Karpas-422 (cell line): ENCODE data around the gene MTRF1. TPM values are rescaled to one million over a fixed set of nuclear protein-coding genes. Genes with fewer than 3 reads are reported as not detected.
"Not testable (repeated sequence)": the region's sequence is repeated elsewhere in the genome, so short reads cannot be mapped to it uniquely, and the experiment has no call there.

Experiments
- DNase-seq: peaks from one replicate; pipeline ENCODE4 v3.0.0-alpha.2; 2015
- H2AFZ ChIP-seq: fragments of 200-600 bp; sonication (generic); 2 replicates; pipeline ENCODE4 v1.6.1; 2014; ENCODE audit warnings: antibody characterized with exemption, low read length, mixed read lengths
- H3K27ac ChIP-seq: fragments of 200-600 bp; sonication (generic); 2 replicates; pipeline ENCODE4 v1.5.1; 2014; ENCODE audit warnings: mild to moderate bottlenecking, low read length, moderate library complexity
- H3K27me3 ChIP-seq: fragments of 200-600 bp; sonication (generic); 2 replicates; pipeline ENCODE4 v1.6.1; 2014; ENCODE audit warnings: low read length, mixed read lengths
- H3K36me3 ChIP-seq: fragments of 200-600 bp; sonication (generic); 2 replicates; pipeline ENCODE4 v1.6.1; 2014; ENCODE audit warnings: low read length, mixed read lengths; ENCODE audit not compliant: insufficient read depth
- H3K4me1 ChIP-seq: fragments of 200-600 bp; sonication (generic); 2 replicates; pipeline ENCODE4 v1.6.1; 2014; ENCODE audit warnings: mild to moderate bottlenecking, low read length, mixed read lengths
- H3K4me2 ChIP-seq: fragments of 200-600 bp; sonication (generic); 2 replicates; pipeline ENCODE4 v1.6.1; 2014; ENCODE audit warnings: low read length, low read depth, mild to moderate bottlenecking; ENCODE audit not compliant: poor library complexity, severe bottlenecking
- H3K4me3 ChIP-seq: fragments of 200-600 bp; sonication (generic); 2 replicates; pipeline ENCODE4 v1.5.1; 2014; ENCODE audit warnings: mild to moderate bottlenecking, antibody characterized with exemption, low read length, mixed read lengths
- H3K79me2 ChIP-seq: fragments of 200-600 bp; sonication (generic); 2 replicates; pipeline ENCODE4 v1.6.1; 2014; ENCODE audit warnings: mild to moderate bottlenecking, low read length, mixed read lengths
- H3K9ac ChIP-seq: fragments of 200-600 bp; sonication (generic); 2 replicates; pipeline ENCODE4 v1.6.0; 2014; ENCODE audit warnings: low read length
- H3K9me2 ChIP-seq: fragments of 200-600 bp; sonication (generic), shearing (Covaris generic); replicated peaks from 2 replicates; pipeline ENCODE4 v1.6.0; 2014; ENCODE audit warnings: mild to moderate bottlenecking, low read length, moderate library complexity; ENCODE audit not compliant: insufficient read depth
- H3K9me3 ChIP-seq: fragments of 300-700, 200-600 bp; sonication (generic); 2 replicates; pipeline ENCODE4 v1.6.1; 2014; ENCODE audit warnings: low read length, mixed read lengths
- H4K20me1 ChIP-seq: fragments of 200-600 bp; sonication (generic); 2 replicates; pipeline ENCODE4 v1.6.1; 2014; ENCODE audit warnings: mild to moderate bottlenecking, antibody characterized with exemption, low read length, low read depth; ENCODE audit not compliant: insufficient read depth
- total RNA-seq: library from RNA; depleted of rRNA; stranded (reverse); fragments of >200 nt; shearing (Covaris generic); gene quantifications from 2 replicates; pipeline ENCODE4 v1.2.3, GENCODE V29; 2014; ENCODE audit warnings: low replicate concordance; rRNA removed

The MTRF1 gene
- total RNA-seq, 1 experiment from 2014 or later, result 34.2 TPM

- not testable (repeated sequence) for H2AFZ ChIP-seq, H3K27ac ChIP-seq, H3K9me2 ChIP-seq, H3K27me3 ChIP-seq, H3K4me1 ChIP-seq, H3K4me3 ChIP-seq, H3K36me3 ChIP-seq, H4K20me1 ChIP-seq, H3K4me2 ChIP-seq, H3K9me3 ChIP-seq, DNase-seq, H3K9ac ChIP-seq, H3K79me2 ChIP-seq
Measured at GRCh38 chr13:41175576-41175975, 87.8 kb downstream of the MTRF1 start.

Other genes starting within 250 kb of the MTRF1 start
- gene ELF1, start 244.3 kb downstream of the MTRF1 start, total RNA-seq, result 66.1 and 84.0 TPM in 2 replicates
- gene WBP4, start 202.1 kb downstream of the MTRF1 start, total RNA-seq, result 4.5 and 6.0 TPM in 2 replicates
- 7.5 TPM in 2 replicates for gene KBTBD6, start 130.8 kb downstream of the MTRF1 start, total RNA-seq
- 3.4 and 5.2 TPM in 2 replicates for gene KBTBD7, start 69.0 kb downstream of the MTRF1 start, total RNA-seq
- 13.2 and 26.7 TPM in 2 replicates for gene NAA16, start 47.7 kb upstream of the MTRF1 start, total RNA-seq
- gene RGCC, start 194.0 kb upstream of the MTRF1 start, total RNA-seq, result 69.3 and 109 TPM in 2 replicates